Measurements from ENCODE around the gene ANGPTL4. TPM values are rescaled to one million over a fixed set of nuclear protein-coding genes. Genes with fewer than 3 reads are reported as not detected.

ANGPTL4 gene
- total and polyA plus RNA-seq, 2 of the 13 experiments (the other 11 are each of a cell fraction or from before 2014, with no cell fraction given): 0.80 to 21.7 TPM

DNA sequence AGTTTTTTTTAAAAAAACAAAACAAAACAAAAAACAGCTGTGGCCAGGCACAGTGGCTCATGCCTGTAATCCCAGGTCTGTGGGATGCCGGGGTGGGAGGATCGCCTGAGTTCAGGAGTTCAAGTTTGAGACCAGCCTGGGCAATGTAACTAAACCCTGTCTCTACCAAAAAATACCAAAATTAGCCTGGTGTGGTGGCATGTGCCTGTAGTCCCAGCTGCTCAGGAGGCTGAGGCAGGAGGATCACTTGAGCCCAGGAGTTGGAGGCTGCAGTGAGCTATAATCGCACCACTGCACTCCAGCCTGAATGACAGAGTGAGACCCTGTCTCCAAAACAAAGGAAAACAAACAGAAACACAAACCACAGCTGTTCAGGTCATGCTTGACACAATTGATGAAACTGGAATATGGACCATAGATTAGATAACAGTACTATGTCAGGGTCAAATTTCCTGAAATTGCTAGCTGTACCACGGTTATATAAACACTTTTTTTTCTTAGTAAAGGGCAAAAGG, 6.9 kb upstream of the ANGPTL4 start (continued):
- TF ChIP-seq SOX13 (IDR thresholded peaks at IDR 0.05) (peak; percentile 98), SOX13 (CRISPR knock-in tag; conservative IDR thresholded peaks at IDR 0.05 in 1 of 2, IDR thresholded peaks at IDR 0.05 in 1 of 2) (peak in 1 of 2 experiments; percentile 100; a peak in 2 of 4 replicates), BCL6 (CRISPR knock-in tag; IDR thresholded peaks at IDR 0.05) (peak; percentile 92), PPARG (CRISPR knock-in tag; conservative IDR thresholded peaks at IDR 0.05) (peak; percentile 94), THAP11 (CRISPR knock-in tag; IDR thresholded peaks at IDR 0.05) (peak; percentile 58), RFX1 (IDR thresholded peaks at IDR 0.05) (peak; percentile 68; the same call in 1 of the 2 replicates), ZNF710 (CRISPR knock-in tag; IDR thresholded peaks at IDR 0.05; ENCODE audit: borderline replicate concordance) (peak; percentile 94), ZSCAN30 (CRISPR knock-in tag; IDR thresholded peaks at IDR 0.05) (0 out of 2 replicates have a peak, but pooled peaks have one; percentile 74), ZMYM2 (CRISPR knock-in tag; IDR thresholded peaks at IDR 0.05) (peak; percentile 97), ZNF136 (CRISPR knock-in tag; IDR thresholded peaks at IDR 0.05; ENCODE audit: low read depth) (no peak), FOSL2 (CRISPR knock-in tag; IDR thresholded peaks at IDR 0.05) (peak; percentile 72), ZNF230 (CRISPR knock-in tag; IDR thresholded peaks at IDR 0.05) (0 out of 2 replicates have a peak, but pooled peaks have one; percentile 54), SALL1 (CRISPR knock-in tag; IDR thresholded peaks at IDR 0.05) (peak; percentile 97), ZFYVE20 (CRISPR knock-in tag; IDR thresholded peaks at IDR 0.05; ENCODE audit: borderline replicate concordance, low read depth) (no peak), MEIS2 (CRISPR knock-in tag; IDR thresholded peaks at IDR 0.05) (peak; percentile 87), PITX1 (CRISPR knock-in tag; IDR thresholded peaks at IDR 0.05) (peak; percentile 87), NR2C2 (CRISPR knock-in tag; IDR thresholded peaks at IDR 0.05; ENCODE audit: borderline replicate concordance) (peak; percentile 68), SMYD3 (CRISPR knock-in tag; IDR thresholded peaks at IDR 0.05) (peak; percentile 79; the same call in 1 of the 2 replicates), ARNT2 (CRISPR knock-in tag; IDR thresholded peaks at IDR 0.05; ENCODE audit: low read depth) (0 out of 2 replicates have a peak, but pooled peaks have one; percentile 32), KAT7 (CRISPR knock-in tag; IDR thresholded peaks at IDR 0.05; ENCODE audit: borderline replicate concordance) (no peak), PHF20 (CRISPR knock-in tag; IDR thresholded peaks at IDR 0.05) (0 out of 2 replicates have a peak, but pooled peaks have one; percentile 14)
- TF ChIP-seq, protein P1, sequence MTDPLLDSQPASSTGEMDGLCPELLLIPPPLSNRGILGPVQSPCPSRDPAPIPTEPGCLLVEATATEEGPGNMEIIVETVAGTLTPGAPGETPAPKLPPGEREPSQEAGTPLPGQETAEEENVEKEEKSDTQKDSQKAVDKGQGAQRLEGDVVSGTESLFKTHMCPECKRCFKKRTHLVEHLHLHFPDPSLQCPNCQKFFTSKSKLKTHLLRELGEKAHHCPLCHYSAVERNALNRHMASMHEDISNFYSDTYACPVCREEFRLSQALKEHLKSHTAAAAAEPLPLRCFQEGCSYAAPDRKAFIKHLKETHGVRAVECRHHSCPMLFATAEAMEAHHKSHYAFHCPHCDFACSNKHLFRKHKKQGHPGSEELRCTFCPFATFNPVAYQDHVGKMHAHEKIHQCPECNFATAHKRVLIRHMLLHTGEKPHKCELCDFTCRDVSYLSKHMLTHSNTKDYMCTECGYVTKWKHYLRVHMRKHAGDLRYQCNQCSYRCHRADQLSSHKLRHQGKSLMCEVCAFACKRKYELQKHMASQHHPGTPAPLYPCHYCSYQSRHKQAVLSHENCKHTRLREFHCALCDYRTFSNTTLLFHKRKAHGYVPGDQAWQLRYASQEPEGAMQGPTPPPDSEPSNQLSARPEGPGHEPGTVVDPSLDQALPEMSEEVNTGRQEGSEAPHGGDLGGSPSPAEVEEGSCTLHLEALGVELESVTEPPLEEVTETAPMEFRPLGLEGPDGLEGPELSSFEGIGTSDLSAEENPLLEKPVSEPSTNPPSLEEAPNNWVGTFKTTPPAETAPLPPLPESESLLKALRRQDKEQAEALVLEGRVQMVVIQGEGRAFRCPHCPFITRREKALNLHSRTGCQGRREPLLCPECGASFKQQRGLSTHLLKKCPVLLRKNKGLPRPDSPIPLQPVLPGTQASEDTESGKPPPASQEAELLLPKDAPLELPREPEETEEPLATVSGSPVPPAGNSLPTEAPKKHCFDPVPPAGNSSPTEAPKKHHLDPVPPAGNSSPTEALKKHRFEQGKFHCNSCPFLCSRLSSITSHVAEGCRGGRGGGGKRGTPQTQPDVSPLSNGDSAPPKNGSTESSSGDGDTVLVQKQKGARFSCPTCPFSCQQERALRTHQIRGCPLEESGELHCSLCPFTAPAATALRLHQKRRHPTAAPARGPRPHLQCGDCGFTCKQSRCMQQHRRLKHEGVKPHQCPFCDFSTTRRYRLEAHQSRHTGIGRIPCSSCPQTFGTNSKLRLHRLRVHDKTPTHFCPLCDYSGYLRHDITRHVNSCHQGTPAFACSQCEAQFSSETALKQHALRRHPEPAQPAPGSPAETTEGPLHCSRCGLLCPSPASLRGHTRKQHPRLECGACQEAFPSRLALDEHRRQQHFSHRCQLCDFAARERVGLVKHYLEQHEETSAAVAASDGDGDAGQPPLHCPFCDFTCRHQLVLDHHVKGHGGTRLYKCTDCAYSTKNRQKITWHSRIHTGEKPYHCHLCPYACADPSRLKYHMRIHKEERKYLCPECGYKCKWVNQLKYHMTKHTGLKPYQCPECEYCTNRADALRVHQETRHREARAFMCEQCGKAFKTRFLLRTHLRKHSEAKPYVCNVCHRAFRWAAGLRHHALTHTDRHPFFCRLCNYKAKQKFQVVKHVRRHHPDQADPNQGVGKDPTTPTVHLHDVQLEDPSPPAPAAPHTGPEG (CRISPR knock-in tag; IDR thresholded peaks at IDR 0.05): no peak
- TF ChIP-seq, protein P2, sequence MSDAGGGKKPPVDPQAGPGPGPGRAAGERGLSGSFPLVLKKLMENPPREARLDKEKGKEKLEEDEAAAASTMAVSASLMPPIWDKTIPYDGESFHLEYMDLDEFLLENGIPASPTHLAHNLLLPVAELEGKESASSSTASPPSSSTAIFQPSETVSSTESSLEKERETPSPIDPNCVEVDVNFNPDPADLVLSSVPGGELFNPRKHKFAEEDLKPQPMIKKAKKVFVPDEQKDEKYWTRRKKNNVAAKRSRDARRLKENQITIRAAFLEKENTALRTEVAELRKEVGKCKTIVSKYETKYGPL (CRISPR knock-in tag; IDR thresholded peaks at IDR 0.05): peak; percentile 85
